Measurements from ENCODE around the gene LYSMD1. TPM values are rescaled to one million over a fixed set of nuclear protein-coding genes. Genes with fewer than 3 reads are reported as not detected.
A peak's percentile ranks its signal among the peaks of the same experiment; 100 is the strongest.

Gene LYSMD1
- total RNA-seq, 1 donor from 2014 or later: 21.9 TPM

DNA sequence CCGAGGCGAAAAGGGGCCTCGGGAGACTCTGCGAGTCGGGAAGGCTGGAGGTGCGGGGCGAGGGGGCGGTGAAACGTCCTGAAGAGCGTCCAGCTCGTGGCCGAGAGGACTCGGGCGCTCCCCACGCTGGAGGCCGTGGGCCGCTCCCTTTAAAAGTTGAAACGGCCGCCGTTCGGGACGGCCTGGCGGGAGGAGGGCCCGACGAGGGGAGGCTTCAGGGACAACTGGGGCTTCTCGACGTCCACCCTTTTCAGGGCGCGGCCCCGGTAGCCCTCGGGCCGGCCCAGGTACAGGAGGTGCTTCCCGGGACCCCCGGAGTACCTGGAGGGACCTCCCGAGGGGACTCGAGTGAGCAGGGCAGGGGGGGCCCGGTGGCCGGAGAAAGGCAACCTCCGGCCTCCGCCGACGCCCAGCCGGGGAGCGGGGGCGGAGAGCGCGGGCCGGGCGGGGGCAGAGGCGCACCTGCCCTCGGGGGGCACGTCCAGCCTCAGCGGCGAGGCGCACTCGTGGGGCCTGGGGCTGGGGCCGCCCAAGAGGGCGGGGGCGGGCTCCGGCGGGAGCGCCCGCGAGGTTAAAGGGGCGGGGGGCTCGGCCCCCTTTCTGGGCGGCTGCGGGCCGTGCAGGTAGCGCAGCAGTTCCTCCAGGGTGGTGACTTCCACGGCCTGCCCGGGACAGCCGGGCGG, 33.2 kb downstream of the LYSMD1 start:
- no peak overlapping the region for H3K27ac Mint-ChIP-seq (ENCODE audit: unreplicated experiment)
- H3K4me3 Mint-ChIP-seq (ENCODE audit: unreplicated experiment): peak overlapping the region; percentile 73
- TF ChIP-seq CTCF (IDR thresholded peaks at IDR 0.05; ENCODE audit: partially characterized antibody, unreplicated experiment): no peak
- H3K4me1 Mint-ChIP-seq (ENCODE audit: low read depth, unreplicated experiment): peaks cover 11% of the 10 kb centered on the region
- peaks cover 13% of the 10 kb centered on the region for H3K36me3 Mint-ChIP-seq (ENCODE audit: unreplicated experiment)
- H3K27me3 Mint-ChIP-seq (ENCODE audit: unreplicated experiment): peaks cover 24% of the 10 kb centered on the region
- no peak for DNase-seq
- H3K9me3 Mint-ChIP-seq (ENCODE audit: unreplicated experiment): peaks cover 13% of the 10 kb centered on the region

DNA sequence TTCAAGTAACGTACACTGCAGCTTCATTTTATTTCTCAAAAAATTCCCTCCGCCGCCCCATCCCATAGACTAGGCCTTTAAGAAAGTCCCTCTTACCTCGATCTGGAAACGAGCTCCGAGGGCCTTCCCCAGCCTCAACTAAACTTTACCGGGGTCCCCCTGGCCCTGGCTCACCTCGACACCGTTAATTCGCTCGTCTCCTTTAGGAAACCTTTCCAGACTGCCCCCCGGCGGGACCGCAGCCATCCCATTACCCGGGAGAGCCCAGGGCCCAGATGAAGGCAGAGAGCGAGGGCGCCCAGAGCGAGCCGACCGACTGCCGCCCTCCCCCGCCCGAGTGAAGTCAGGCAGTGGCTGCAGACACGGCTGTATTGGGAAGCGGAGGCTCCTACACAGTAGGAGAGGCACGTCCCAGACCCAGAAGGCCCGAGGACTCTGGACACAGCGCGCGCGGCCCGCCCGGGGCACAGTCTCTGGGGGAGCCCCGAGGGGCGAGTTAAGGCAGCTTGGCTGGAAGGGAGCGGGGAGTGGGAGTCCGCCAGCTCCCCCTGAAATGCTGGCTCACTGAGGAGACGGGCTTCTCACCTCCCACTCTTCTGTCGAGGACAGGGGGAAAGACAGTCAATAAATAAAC, 33.9 kb downstream of the LYSMD1 start:
- Mint-ChIP-seq H3K27me3 (ENCODE audit: unreplicated experiment) (peaks cover 20% of the 10 kb centered on the region), H3K27ac (ENCODE audit: unreplicated experiment) (no peak overlapping the region)
- no peak for TF ChIP-seq CTCF (IDR thresholded peaks at IDR 0.05; ENCODE audit: partially characterized antibody, unreplicated experiment)

DNA sequence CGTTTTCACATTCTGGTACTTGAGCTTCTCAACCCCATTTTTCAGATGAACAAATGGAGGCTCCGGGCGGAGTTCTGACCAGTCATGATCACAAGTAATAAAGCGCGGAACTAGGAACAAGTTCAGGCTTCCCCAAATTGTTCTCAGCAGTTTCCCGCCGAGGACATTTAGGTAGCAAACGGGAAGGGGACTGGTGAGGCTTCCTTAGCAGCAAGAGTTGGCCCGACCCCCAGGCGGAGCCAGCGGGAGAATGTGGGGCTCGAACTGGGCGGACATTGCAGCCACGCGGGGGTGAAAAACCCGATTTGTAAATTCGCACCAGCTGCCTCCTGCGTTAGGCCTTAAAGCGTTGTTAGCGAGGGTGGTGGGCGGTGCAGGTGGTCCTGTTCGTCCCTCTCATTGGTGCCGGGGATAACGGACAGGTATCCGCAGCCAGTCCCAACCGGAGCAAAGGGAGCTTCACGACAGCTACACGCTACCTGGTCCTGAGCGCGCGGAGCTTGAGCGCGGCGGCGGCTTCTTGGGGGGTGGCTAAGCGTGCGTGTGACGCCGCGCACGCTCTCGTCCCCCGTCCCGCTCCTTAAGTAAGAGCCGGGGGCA, 34.6 kb downstream of the LYSMD1 start:
- peaks cover 13% of the 10 kb centered on the region for H3K9me3 Mint-ChIP-seq (ENCODE audit: unreplicated experiment)
- H3K27ac Mint-ChIP-seq (ENCODE audit: unreplicated experiment): no peak overlapping the region
- H3K4me1 Mint-ChIP-seq (ENCODE audit: low read depth, unreplicated experiment): peaks cover 11% of the 10 kb centered on the region
- H3K36me3 Mint-ChIP-seq (ENCODE audit: unreplicated experiment): peaks cover 7% of the 10 kb centered on the region
- no peak for TF ChIP-seq CTCF (IDR thresholded peaks at IDR 0.05; ENCODE audit: partially characterized antibody, unreplicated experiment)
- H3K27me3 Mint-ChIP-seq (ENCODE audit: unreplicated experiment): peaks cover 19% of the 10 kb centered on the region
- DNase-seq: peak; percentile 72
- peak overlapping the region; percentile 73 for H3K4me3 Mint-ChIP-seq (ENCODE audit: unreplicated experiment)

More for the DNA sequence above, 33.9 kb downstream of the LYSMD1 start:
- H3K4me1 Mint-ChIP-seq (ENCODE audit: low read depth, unreplicated experiment): peaks cover 11% of the 10 kb centered on the region
- peaks cover 13% of the 10 kb centered on the region for H3K9me3 Mint-ChIP-seq (ENCODE audit: unreplicated experiment)
- peak overlapping the region; percentile 73 for H3K4me3 Mint-ChIP-seq (ENCODE audit: unreplicated experiment)
- peaks cover 12% of the 10 kb centered on the region for H3K36me3 Mint-ChIP-seq (ENCODE audit: unreplicated experiment)
- peak; percentile 60 for DNase-seq

GRCh38 chr1:151128800-151129199, 36.9 kb downstream of the LYSMD1 start:
- peaks cover 11% of the 10 kb centered on the region for H3K9me3 Mint-ChIP-seq (ENCODE audit: unreplicated experiment)
- peak overlapping the region; percentile 23 for H3K4me3 Mint-ChIP-seq (ENCODE audit: unreplicated experiment)
- no peak overlapping the region for H3K27ac Mint-ChIP-seq (ENCODE audit: unreplicated experiment)
- H3K27me3 Mint-ChIP-seq (ENCODE audit: unreplicated experiment): peaks cover 11% of the 10 kb centered on the region
- DNase-seq: no peak
- no peak for TF ChIP-seq CTCF (IDR thresholded peaks at IDR 0.05; ENCODE audit: partially characterized antibody, unreplicated experiment)
- peaks cover 17% of the 10 kb centered on the region for H3K4me1 Mint-ChIP-seq (ENCODE audit: low read depth, unreplicated experiment)
- H3K36me3 Mint-ChIP-seq (ENCODE audit: unreplicated experiment): no peaks in the 10 kb centered on the region

Data from glutamatergic neuron (in vitro differentiated cells).